HG02884 (cell line): ENCODE data around the gene POU2F3.

Experiments
- ATAC-seq: cut with Tn5 transposase; IDR thresholded peaks from one replicate; pipeline ENCODE4 v1.9.1; 2021; ENCODE audit warnings: mild to moderate bottlenecking, moderate library complexity; ENCODE audit not compliant: unreplicated experiment

The POU2F3 gene

DNA sequence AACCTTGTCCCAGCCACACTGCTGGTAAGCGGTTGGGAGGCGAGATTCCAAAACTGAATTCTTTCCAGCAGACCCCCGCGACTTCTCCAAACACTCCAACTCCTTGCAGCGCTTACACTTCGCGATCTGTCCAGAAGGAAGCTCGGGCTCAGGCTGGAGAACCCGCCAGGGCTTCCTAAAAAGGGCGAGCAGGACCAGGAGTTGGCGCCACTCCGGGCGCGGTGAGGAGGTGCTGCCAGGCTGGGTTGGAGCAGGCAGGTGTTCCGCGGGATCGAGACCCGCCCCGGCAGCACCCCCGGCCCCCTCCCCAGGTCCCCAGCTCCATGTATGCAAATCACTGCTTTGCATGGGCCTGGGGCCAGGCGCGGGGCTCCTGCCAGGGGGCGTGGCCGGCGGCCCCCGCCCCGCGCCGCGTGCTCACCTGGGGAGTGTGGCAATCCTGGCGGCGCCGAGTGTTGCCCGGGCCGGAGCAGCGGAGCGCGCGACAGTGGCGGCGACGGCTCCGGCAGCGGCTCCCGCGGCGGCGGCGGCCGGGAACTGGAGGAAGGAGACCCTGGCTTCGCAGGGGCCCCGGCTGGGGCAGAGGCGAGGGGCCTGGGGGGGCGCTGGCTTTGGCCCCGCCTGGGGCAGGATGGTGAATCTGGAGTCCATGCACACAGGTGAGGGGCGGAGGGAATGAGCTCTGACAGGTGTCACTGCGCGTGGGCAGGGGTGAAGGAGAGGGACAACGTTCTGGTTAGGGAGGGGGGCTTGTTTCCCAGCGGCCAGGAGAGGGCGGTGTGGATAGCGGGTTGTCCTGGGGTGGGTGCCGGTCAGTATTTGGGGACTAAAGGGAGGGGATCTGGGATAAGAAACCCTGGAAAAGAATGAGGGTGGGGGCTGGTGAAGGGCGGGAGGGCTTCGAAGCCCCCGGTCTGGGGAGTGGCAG is at the start of gene POU2F3:
Gene POU2F3 (plus strand): TSS at position 428 of the 928 bp plus-strand sequence. CDS start 204 bp downstream, at position 632.
- no peak for ATAC-seq

- ATAC-seq, result no peak
These were observed 48.9 kb upstream of the POU2F3 start for GRCh38 chr11:120191058-120191457.

GRCh38 chr11:120192831-120193625 is 46.9 kb upstream of the POU2F3 start:
- no peak for ATAC-seq

- ATAC-seq, result no peak
These were observed 45.8 kb upstream of the POU2F3 start for GRCh38 chr11:120194166-120194565.

GRCh38 chr11:120195601-120196320 is 44.2 kb upstream of the POU2F3 start:
- ATAC-seq, result no peak

GRCh38 chr11:120196826-120197225 is 43.1 kb upstream of the POU2F3 start:
- no peak for ATAC-seq

DNA sequence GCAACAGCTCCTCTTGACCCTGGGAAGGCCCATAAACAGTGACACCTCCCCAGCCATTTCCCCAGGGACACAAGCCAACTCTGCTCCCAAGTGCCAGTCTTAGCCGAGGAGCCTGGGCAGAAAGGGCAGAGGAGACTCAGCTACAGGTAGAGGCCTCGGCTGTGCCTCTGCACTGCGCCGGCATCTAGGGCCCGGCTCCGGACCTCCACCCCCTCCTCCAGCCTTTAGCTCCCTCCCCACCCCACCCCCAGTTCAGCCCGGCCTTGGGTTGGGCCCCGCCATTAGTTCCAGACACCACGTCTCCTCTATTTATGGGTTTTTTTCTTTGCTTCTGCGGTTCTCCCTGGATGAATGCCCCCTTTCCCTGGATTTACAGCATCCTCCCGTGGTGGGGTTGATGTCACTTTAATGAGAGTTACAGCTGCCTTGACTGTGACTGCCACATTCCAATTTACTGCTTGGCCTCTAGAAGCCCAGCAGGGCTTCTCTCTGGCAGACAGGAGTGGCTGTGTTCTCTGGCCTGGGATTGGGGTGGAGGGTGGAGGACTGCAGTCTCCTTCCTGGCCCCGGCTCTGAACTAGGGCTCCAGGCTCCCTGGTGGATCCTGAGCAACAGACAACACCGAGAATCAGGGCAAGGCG is 42.6 kb upstream of the POU2F3 start:
- no peak for ATAC-seq

- ATAC-seq, result no peak
These were observed 42.0 kb upstream of the POU2F3 start for GRCh38 chr11:120197977-120198376.

- no peak for ATAC-seq
These were observed 41.5 kb upstream of the POU2F3 start for GRCh38 chr11:120198403-120198786.

DNA sequence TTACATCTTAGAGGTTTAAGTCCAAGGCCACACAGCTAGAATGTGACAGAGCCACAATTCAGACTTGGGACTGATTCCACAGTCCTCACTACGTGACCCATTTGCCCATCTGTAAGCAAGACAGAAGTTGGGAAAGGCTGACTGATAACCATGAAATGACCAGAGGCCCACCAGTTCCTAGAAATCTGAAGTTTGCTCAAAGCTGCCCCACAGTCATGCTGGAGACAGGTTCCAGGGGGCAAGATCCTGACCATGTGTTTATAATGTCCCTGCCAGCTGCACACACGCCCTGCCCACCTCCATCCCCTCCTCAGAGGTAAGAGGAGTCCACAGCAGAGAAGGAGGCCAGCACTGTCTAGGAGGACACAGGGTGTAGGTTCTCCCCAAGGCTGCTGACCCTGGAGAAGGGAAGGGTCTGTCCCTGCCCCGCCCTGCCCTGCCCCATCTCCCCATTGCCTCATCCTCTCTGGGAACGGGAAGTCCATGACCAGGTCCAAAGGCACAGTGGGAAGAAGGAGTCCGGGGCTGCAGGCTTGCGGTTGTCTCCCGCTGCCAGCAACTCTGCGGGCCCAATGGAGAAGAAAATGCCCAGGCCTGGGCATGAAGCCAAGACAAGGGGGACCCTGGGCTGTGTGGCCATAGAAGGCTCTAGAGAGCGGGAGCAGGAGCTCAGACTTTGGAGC is 41.0 kb upstream of the POU2F3 start:
- ATAC-seq, result no peak

- no peak for ATAC-seq
These were observed 40.3 kb upstream of the POU2F3 start for GRCh38 chr11:120199613-120200012.

GRCh38 chr11:120200677-120201076 is 39.3 kb upstream of the POU2F3 start:
- ATAC-seq, result no peak

GRCh38 chr11:120201653-120202052 is 38.3 kb upstream of the POU2F3 start:
- no peak for ATAC-seq

- ATAC-seq, result no peak
These were observed 36.3 kb upstream of the POU2F3 start for GRCh38 chr11:120203626-120204025.

DNA sequence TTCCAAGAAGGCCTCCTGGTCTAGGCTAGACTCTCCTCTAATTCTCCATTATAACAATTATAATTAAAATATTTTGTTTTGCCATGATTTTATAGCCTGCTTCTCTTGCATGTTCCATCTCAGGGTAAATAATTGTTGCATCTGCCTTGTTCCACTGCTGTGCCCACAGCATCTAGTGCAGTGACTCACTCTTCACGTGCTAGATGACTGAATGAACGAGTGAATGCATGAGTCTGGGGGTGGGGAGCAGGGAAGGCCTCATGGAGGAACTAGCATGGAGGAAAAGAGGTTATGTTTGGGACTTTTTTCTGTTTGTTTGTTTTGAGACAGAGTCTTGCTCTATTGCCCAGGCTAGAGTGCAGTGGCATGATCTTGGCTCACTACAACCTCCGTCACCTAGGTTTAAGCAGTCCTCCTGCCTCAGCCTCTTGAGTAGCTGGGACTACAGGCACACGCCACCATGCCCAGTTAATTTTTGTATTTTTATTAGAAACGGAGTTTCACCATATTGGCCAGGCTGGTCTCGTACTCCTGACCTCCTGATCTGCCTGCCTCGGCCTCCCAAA is 34.3 kb upstream of the POU2F3 start:
- ATAC-seq, result no peak

GRCh38 chr11:120207512-120207911 is 32.4 kb upstream of the POU2F3 start:
- ATAC-seq, result no peak

DNA sequence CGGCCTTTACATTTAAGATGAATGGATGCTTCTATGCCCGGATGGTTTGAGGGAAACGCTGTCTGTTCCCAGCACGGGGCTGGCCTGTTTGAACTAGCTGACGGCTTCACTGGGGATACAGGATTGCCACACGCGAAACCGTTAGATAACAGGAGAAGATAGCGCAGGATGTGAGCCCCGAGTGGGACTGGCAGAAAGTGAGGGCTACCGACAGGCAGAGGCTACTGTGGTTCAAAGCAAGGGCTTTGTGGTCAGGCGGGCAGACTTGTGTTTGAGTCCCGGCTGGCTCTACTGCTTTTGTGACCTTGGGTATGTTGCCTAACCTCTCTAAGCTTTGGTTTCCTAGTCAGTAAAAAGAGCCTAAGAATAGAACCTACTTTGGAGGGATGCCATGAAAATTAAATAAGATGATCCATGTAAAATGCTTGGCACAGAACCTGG is 31.9 kb upstream of the POU2F3 start:
- ATAC-seq, result no peak

- no peak for ATAC-seq
These were observed 31.2 kb upstream of the POU2F3 start for GRCh38 chr11:120208777-120209176.

DNA sequence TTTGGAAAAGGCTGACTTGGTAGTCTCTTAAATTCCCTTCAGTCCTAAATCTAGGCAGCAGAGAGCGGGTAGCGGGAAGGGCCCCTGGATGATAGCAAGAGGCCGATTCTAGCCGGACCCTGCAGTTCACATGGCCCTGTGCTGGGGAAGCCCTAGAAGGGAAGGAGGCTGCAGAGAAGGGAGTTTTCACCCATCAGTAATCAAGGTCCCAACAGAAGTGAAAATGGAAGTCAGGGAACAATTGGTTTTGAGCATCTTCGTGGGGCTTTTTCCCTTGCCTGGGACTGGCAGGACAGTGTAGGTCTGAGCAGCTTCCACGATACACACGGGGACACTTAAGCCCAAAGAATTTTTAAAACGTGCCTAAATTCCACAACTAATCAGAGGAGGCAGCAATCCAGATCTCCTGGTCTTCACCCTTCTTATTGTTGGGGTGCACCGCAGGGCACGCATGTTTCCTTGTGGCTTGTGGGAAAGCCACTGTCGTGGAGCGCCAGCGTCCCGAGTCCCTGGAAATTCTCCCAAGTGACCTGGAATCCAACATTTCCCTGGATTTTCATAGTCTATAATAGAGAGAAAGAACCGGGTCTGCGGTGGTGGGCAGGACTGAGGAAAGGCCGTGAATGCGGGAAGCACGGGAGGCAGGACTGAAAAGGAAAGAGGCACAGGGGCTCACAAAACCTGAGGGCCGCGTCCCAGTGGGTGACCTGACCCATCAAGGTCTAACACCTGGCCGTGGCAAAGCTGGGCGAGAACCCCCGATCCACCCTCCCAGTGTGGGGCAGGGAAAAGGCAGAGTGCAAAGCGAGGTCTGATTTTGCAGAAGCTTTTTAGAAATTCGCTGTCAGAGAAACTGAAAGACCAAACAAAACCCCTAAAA is 30.0 kb upstream of the POU2F3 start:
- no peak for ATAC-seq
